Lower lobe of right lung (tissue), 2 donors: ENCODE data around the gene IL12RB1. TPM values are rescaled to one million over a fixed set of nuclear protein-coding genes. Genes with fewer than 3 reads are reported as not detected.
"Not testable (repeated sequence)": the region's sequence is repeated elsewhere in the genome, so short reads cannot be mapped to it uniquely, and the experiment has no call there.

Source experiments
- ATAC-seq, 2 donors: fragments of 200-7000 bp; cut with Tn5 transposase; one replicate each; pipeline ENCODE4 v1.9.1; 2020 to 2022; ENCODE audit warnings: mild to moderate bottlenecking in 2 of 2, moderate library complexity in 2 of 2
- DNase-seq: peaks from one replicate; pipeline ENCODE4 v3.0.0-alpha.2; 2020
- H3K27ac ChIP-seq: fragments of 200-600 bp; one replicate; pipeline ENCODE4 v1.8.0; 2022
- H3K27me3 ChIP-seq: fragments of 200-600 bp; one replicate; pipeline ENCODE4 v1.8.0; 2022; ENCODE audit warnings: low read depth
- H3K36me3 ChIP-seq: fragments of 200-600 bp; one replicate; pipeline ENCODE4 v1.8.0; 2022; ENCODE audit warnings: mild to moderate bottlenecking
- H3K4me1 ChIP-seq: fragments of 200-600 bp; one replicate; pipeline ENCODE4 v1.8.0; 2022
- H3K4me3 ChIP-seq: fragments of 200-600 bp; one replicate; pipeline ENCODE4 v1.8.0; 2022; ENCODE audit warnings: mild to moderate bottlenecking
- H3K9me3 ChIP-seq: fragments of 200-600 bp; one replicate; pipeline ENCODE4 v1.8.0; 2022
- CTCF ChIP-seq: fragments of 200-600 bp; IDR thresholded peaks from one replicate; pipeline ENCODE4 v1.8.0; 2022; ENCODE audit warnings: antibody characterized with exemption, mild to moderate bottlenecking
- intact Hi-C: fragments of 100-400 bp; cut with DNase I; formaldehyde crosslinking; loops from one replicate; pipeline ENCODE4 v1.11.0; 2022
- total RNA-seq: library from RNA; stranded (reverse); fragmentation: NEBNext Ultra II Directional; extraction: Animal tissue kit (Norgen Biotek cat#: 25700); gene quantifications from one replicate; pipeline ENCODE4 v1.2.1, GENCODE V29; 2021
- donor health status: DM: no; HTN: yes; CAD: no; lungs with severe emphysema.

Gene IL12RB1
- total RNA-seq, 1 donor from 2014 or later: 14.6 TPM

- intact Hi-C loops: no loop called here
- DNase-seq (no peak), ATAC-seq (no peak)
- Histone ChIP-seq H3K4me3 (peak overlapping the region; percentile 51), H3K27me3 (no peaks in the 10 kb centered on the region), H3K4me1 (peaks cover 41% of the 10 kb centered on the region), H3K27ac (peak overlapping the region; percentile 79), H3K9me3 (no peaks in the 10 kb centered on the region), H3K36me3 (no peaks in the 10 kb centered on the region)
- no peak for TF ChIP-seq CTCF
Measured at GRCh38 chr19:18045307-18046050, 41.3 kb downstream of the IL12RB1 start.

DNA sequence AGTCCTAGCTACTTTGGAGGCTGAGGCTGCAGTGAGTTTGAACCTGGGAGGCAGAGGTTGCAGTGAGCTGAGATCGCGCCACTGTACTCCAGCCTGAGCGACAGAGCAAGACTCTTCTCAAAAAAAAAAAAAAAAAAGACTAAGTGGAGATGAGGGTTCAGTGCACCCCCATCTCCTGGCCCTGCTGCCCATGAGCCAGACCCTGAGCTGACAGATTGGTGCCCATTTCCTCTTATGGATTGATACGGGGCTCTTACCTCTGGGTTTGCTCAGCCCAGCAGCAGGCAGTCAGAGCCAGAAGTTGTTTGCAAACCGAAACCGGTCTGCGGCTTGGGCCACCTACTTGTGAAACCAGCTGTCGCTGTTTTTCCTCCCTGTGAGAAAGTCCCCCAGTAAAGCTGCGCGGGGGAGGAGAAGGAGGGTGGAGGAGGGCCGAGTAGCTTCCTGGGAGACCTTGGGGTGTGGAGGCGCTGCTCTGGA, 41.9 kb downstream of the IL12RB1 start:
- H3K4me3 ChIP-seq: peak overlapping the region; percentile 51
- intact Hi-C loops: no loop called here
- H3K9me3 ChIP-seq: no peaks in the 10 kb centered on the region
- no peaks in the 10 kb centered on the region for H3K36me3 ChIP-seq
- H3K27me3 ChIP-seq: no peaks in the 10 kb centered on the region
- H3K4me1 ChIP-seq: peaks cover 35% of the 10 kb centered on the region
- peak; percentile 86 to 87 for ATAC-seq
- peak; percentile 86 for DNase-seq
- peak overlapping the region; percentile 79 for H3K27ac ChIP-seq
- TF ChIP-seq CTCF: no peak

GRCh38 chr19:18043676-18044075, 43.1 kb downstream of the IL12RB1 start:
- ATAC-seq: no peak
- Histone ChIP-seq H3K27me3 (no peaks in the 10 kb centered on the region), H3K4me3 (no peak overlapping the region), H3K36me3 (no peaks in the 10 kb centered on the region), H3K27ac (no peak overlapping the region), H3K9me3 (no peaks in the 10 kb centered on the region), H3K4me1 (peaks cover 23% of the 10 kb centered on the region)
- no peak for DNase-seq
- intact Hi-C loops: no loop called here
- TF ChIP-seq CTCF: no peak

DNA sequence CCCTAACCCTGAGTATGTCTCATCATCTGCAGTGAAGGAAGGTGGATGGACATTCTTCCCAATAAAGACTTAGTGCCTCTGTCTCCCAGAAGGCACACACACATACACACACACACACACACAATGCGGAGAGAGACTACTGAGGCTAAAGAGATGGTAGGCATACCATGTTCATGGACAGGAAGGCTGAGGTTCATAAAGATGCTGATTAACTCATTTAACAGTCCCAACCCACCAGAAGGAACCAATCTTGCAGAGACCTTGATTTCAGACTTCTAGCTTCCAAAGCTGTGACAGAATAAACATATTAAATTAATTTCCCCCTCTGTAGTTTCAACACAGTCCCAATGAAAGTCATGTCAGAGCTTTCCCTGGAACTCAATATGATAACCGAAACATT, 45.7 kb downstream of the IL12RB1 start:
- TF ChIP-seq CTCF: no peak
- Histone ChIP-seq H3K9me3 (no peaks in the 10 kb centered on the region), H3K4me1 (peaks cover 23% of the 10 kb centered on the region), H3K27ac (no peak overlapping the region), H3K4me3 (no peak overlapping the region), H3K36me3 (no peaks in the 10 kb centered on the region), H3K27me3 (no peaks in the 10 kb centered on the region)
- no peak for ATAC-seq
- intact Hi-C loops: no loop called here
- DNase-seq: no peak

- H3K9me3 ChIP-seq, H3K27ac ChIP-seq, H3K36me3 ChIP-seq, H3K4me3 ChIP-seq, DNase-seq, intact Hi-C loops, ATAC-seq, H3K27me3 ChIP-seq: not testable (repeated sequence)
- peaks cover 31% of the 10 kb centered on the region for H3K4me1 ChIP-seq
Measured at GRCh38 chr19:18032102-18032501, 54.6 kb downstream of the IL12RB1 start.

DNA sequence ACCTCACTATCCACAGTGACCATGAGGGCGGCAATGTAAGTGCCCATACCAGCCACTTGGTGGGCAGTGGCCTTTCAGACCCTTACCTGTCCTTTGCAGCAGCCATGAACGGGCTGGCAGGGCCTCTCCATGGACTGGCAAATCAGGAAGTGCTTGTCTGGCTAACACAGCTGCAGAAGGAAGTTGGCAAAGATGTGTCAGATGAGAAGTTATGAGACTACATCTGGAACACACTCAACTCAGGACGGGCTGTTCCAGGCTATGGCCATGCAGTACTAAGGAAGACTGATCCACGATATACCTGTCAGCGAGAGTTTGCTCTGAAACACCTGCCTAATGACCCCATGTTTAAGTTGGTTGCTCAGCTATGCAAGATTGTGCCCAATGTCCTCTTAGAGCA, 55.3 kb downstream of the IL12RB1 start:
- ATAC-seq: peak; percentile 62 to 64
- H3K4me1 ChIP-seq: peaks cover 31% of the 10 kb centered on the region
- DNase-seq, intact Hi-C loops, H3K4me3 ChIP-seq, H3K27me3 ChIP-seq, H3K36me3 ChIP-seq, H3K9me3 ChIP-seq, H3K27ac ChIP-seq: not testable (repeated sequence)
